SK-N-SH treated with all-trans-retinoic acid at 6 μM for 48 hours (cell line): ENCODE results near the gene CHRND.

ENCODE experiments used
- ATAC-seq: fragments of 200-7000 bp; cut with Tn5 transposase; 3 replicates; pipeline ENCODE4 v1.9.1; 2020; ENCODE audit warnings: mild to moderate bottlenecking, moderate library complexity
- BACH2 ChIP-seq: fragments of 250-450 bp; sonication (Bioruptor Pico); IDR thresholded peaks from 2 replicates; pipeline ENCODE4 v1.9.0; 2021; ENCODE audit warnings: mild to moderate bottlenecking, borderline replicate concordance
- CREB5 ChIP-seq: fragments of 250-450 bp; sonication (Bioruptor Pico); IDR thresholded peaks from 2 replicates; pipeline ENCODE4 v1.5.1; 2020; ENCODE audit warnings: low read depth, mild to moderate bottlenecking, moderate library complexity
- CSDC2 ChIP-seq: fragments of 250-450 bp; sonication (Bioruptor Pico); IDR thresholded peaks from 2 replicates; pipeline ENCODE4 v1.5.0; 2020; ENCODE audit warnings: mild to moderate bottlenecking, moderate library complexity
- GLIS3 ChIP-seq: fragments of 250-450 bp; sonication (Bioruptor Pico); IDR thresholded peaks from 2 replicates; pipeline ENCODE4 v1.5.0; 2020; ENCODE audit warnings: mild to moderate bottlenecking, moderate library complexity
- ISL1 ChIP-seq: fragments of 250-450 bp; sonication (Bioruptor Pico); IDR thresholded peaks from 2 replicates; pipeline ENCODE4 v2.1.2; 2022; ENCODE audit warnings: mild to moderate bottlenecking, moderate library complexity
- OSR1 ChIP-seq: fragments of 250-450 bp; sonication (Bioruptor Pico); IDR thresholded peaks from 2 replicates; pipeline ENCODE4 v1.8.0; 2022; ENCODE audit warnings: moderate library complexity, mild to moderate bottlenecking, inconsistent platforms
- PATZ1 ChIP-seq: fragments of 250-450 bp; sonication (Bioruptor Pico); IDR thresholded peaks from 2 replicates; pipeline ENCODE4 v1.8.0; 2020; ENCODE audit warnings: mild to moderate bottlenecking, moderate library complexity, borderline replicate concordance
- POU6F1 ChIP-seq: fragments of 250-450 bp; sonication (Bioruptor Pico); IDR thresholded peaks from 2 replicates; pipeline ENCODE4 v1.8.0; 2021; ENCODE audit warnings: low read depth, mild to moderate bottlenecking, moderate library complexity, borderline replicate concordance
- PPARA ChIP-seq: fragments of 250-450 bp; sonication (Bioruptor Pico); IDR thresholded peaks from 2 replicates; pipeline ENCODE4 v1.5.0; 2020; ENCODE audit warnings: mild to moderate bottlenecking, borderline replicate concordance
- RARB ChIP-seq: fragments of 250-450 bp; sonication (Bioruptor Pico); IDR thresholded peaks from 2 replicates; pipeline ENCODE4 v1.8.0; 2021; ENCODE audit warnings: mild to moderate bottlenecking, moderate library complexity
- TCF4 ChIP-seq: fragments of 250-450 bp; sonication (Bioruptor Pico); IDR thresholded peaks from 2 replicates; pipeline ENCODE4 v1.8.0; 2021; ENCODE audit warnings: mild to moderate bottlenecking, moderate library complexity, borderline replicate concordance
- TOX ChIP-seq: fragments of 250-450 bp; sonication (Bioruptor Pico); IDR thresholded peaks from 2 replicates; pipeline ENCODE4 v1.8.0; 2021; ENCODE audit warnings: mild to moderate bottlenecking, moderate library complexity, borderline replicate concordance
- TSHZ2 ChIP-seq: fragments of 250-450 bp; sonication (Bioruptor Pico); IDR thresholded peaks from 2 replicates; pipeline ENCODE4 v1.5.0; 2020; ENCODE audit warnings: mild to moderate bottlenecking, moderate library complexity
- ZC3H10 ChIP-seq: fragments of 250-450 bp; sonication (Bioruptor Pico); IDR thresholded peaks from 2 replicates; pipeline ENCODE4 v1.5.1; 2021; ENCODE audit warnings: mild to moderate bottlenecking, moderate library complexity
- ZFP30 ChIP-seq: fragments of 450-650 bp; formaldehyde crosslinking; IDR thresholded peaks from 2 replicates; pipeline ENCODE4 v1.5.0; 2022; ENCODE audit warnings: mild to moderate bottlenecking, moderate library complexity
- ZNF565 ChIP-seq: fragments of 450-650 bp; formaldehyde crosslinking; conservative IDR thresholded peaks from 2 replicates; pipeline ENCODE4 v1.5.0; 2020; ENCODE audit warnings: low read depth, mild to moderate bottlenecking, moderate library complexity
- ZNF70 ChIP-seq: fragments of 450-650 bp; formaldehyde crosslinking; IDR thresholded peaks from 2 replicates; pipeline ENCODE4 v1.5.0; 2020; ENCODE audit warnings: mild to moderate bottlenecking, moderate library complexity
- ZNF8 ChIP-seq: fragments of 450-650 bp; formaldehyde crosslinking; IDR thresholded peaks from 2 replicates; pipeline ENCODE4 v1.5.0; 2020; ENCODE audit warnings: mild to moderate bottlenecking, moderate library complexity

CHRND gene

GRCh38 chr2:232521098-232521497 lies 4.9 kb upstream of the CHRND start:
- no peak for TF ChIP-seq PATZ1 (CRISPR knock-in tag)
- no peak for TF ChIP-seq ZFP30 (CRISPR knock-in tag)
- no peak for TF ChIP-seq TCF4
- no peak for TF ChIP-seq ISL1 (CRISPR knock-in tag)
- no peak for TF ChIP-seq ZNF565 (CRISPR knock-in tag)
- TF ChIP-seq TOX (CRISPR knock-in tag) = no peak
- no peak for TF ChIP-seq RARB (CRISPR knock-in tag)
- TF ChIP-seq OSR1 (CRISPR knock-in tag) = no peak
- TF ChIP-seq PPARA = no peak
- TF ChIP-seq GLIS3 (CRISPR knock-in tag) = no peak
- no peak for TF ChIP-seq ZNF8 (CRISPR knock-in tag)
- no peak for TF ChIP-seq CREB5
- no peak for TF ChIP-seq POU6F1 (CRISPR knock-in tag)
- no peak for TF ChIP-seq BACH2
- ATAC-seq = no peak

GRCh38 chr2:232521959-232522622 lies 3.9 kb upstream of the CHRND start:
- peak; percentile 74 for ATAC-seq
- no peak for TF ChIP-seq ZC3H10 (CRISPR knock-in tag)
- no peak for TF ChIP-seq ZFP30 (CRISPR knock-in tag)
- TF ChIP-seq TCF4 = no peak
- TF ChIP-seq GLIS3 (CRISPR knock-in tag) = no peak
- no peak for TF ChIP-seq OSR1 (CRISPR knock-in tag)
- TF ChIP-seq CREB5 = no peak
- no peak for TF ChIP-seq TSHZ2
- TF ChIP-seq POU6F1 (CRISPR knock-in tag) = no peak
- no peak for TF ChIP-seq ZNF70 (CRISPR knock-in tag)
- TF ChIP-seq CSDC2 (CRISPR knock-in tag) = no peak
- TF ChIP-seq ZNF8 (CRISPR knock-in tag) = no peak
- TF ChIP-seq ZNF565 (CRISPR knock-in tag) = no peak
